HEK293 (cell line): ENCODE measurements around the gene LILRB5.
"Not testable (repeated sequence)": the region's sequence is repeated elsewhere in the genome, so short reads cannot be mapped to it uniquely, and the experiment has no call there.

Experiments
- CTCF ChIA-PET: fragments of 350-600 bp; formaldehyde crosslinking; extraction: SDS; loops from one replicate; lab custom pipeline; 2021; ENCODE audit warnings: antibody characterized with exemption; lab: Yijun Ruan, JAX
- POLR2A ChIA-PET: fragments of 300-600 bp; formaldehyde crosslinking; extraction: SDS; loops from one replicate; lab custom pipeline; 2020; ENCODE audit warnings: antibody characterized with exemption, inconsistent platforms; lab: Yijun Ruan, JAX
- H3K27ac ChIP-seq: fragments of 200-500 bp; sonication (Bioruptor generic); 2 replicates; pipeline ENCODE4 v1.5.1; 2014; ENCODE audit warnings: low read depth, low read length, control low read depth, inconsistent platforms; ENCODE audit errors: extremely low read depth
- H3K36me3 ChIP-seq, 2 experiments: fragments of 200-500 bp in 1 of 2; sonication (Bioruptor generic) in 1 of 2; 1 replicate in 1 of 2; 2 replicates in 1 of 2; pipeline ENCODE4 v1.5.1; 2014 to 2017; ENCODE audit warnings: inconsistent platforms in 2 of 2, low read length in 2 of 2; ENCODE audit not compliant: control insufficient read depth in 2 of 2, insufficient read depth in 1 of 2
- H3K4me1 ChIP-seq: fragments of 200-500 bp; sonication (Bioruptor generic); 2 replicates; pipeline ENCODE4 v1.5.1; 2014; ENCODE audit warnings: mild to moderate bottlenecking, low read length, inconsistent platforms; ENCODE audit not compliant: control insufficient read depth, insufficient read depth
- H3K4me3 ChIP-seq: 2 replicates; pipeline ENCODE4 v1.5.1; 2011; ENCODE audit warnings: low read depth, mild to moderate bottlenecking, control low read depth, low read length, moderate library complexity
- H3K9me3 ChIP-seq: fragments of 200-500 bp; sonication (Bioruptor generic); 2 replicates; pipeline ENCODE4 v1.5.1; 2014; ENCODE audit warnings: low read depth, low read length, inconsistent platforms; ENCODE audit not compliant: control insufficient read depth, insufficient read depth
- HOXC10 ChIP-seq: sonication (generic); formaldehyde crosslinking; IDR thresholded peaks from 2 replicates; pipeline ENCODE4 v1.8.1; 2023; ENCODE audit warnings: mild to moderate bottlenecking, missing genetic modification reagents
- KLF16 ChIP-seq: fragments of 450-650 bp; formaldehyde crosslinking; IDR thresholded peaks from 2 replicates; pipeline ENCODE4 v1.5.1; 2017; ENCODE audit warnings: missing biosample characterization, missing genetic modification characterization
- KLF7 ChIP-seq: fragments of 450-650 bp; formaldehyde crosslinking; IDR thresholded peaks from 2 replicates; pipeline ENCODE4 v1.5.1; 2016; ENCODE audit warnings: missing biosample characterization, missing genetic modification characterization, borderline replicate concordance
- PATZ1 ChIP-seq: fragments of 450-650 bp; formaldehyde crosslinking; IDR thresholded peaks from 2 replicates; pipeline ENCODE4 v1.5.1; 2016; ENCODE audit warnings: missing biosample characterization, missing genetic modification characterization
- PRDM1 ChIP-seq: fragments of 450-650 bp; formaldehyde crosslinking; IDR thresholded peaks from 2 replicates; pipeline ENCODE4; 2016; ENCODE audit warnings: missing biosample characterization, missing genetic modification characterization
- REPIN1 ChIP-seq: fragments of 450-650 bp; formaldehyde crosslinking; IDR thresholded peaks from 2 replicates; pipeline ENCODE4 v1.5.1; 2017; ENCODE audit warnings: missing biosample characterization, missing genetic modification characterization, low read depth
- TRIM28 ChIP-seq: IDR thresholded peaks from 2 replicates; pipeline ENCODE4 v1.6.1; 2011; ENCODE audit warnings: low read length, control low read depth, borderline replicate concordance
- ZBTB17 ChIP-seq: fragments of 450-650 bp; formaldehyde crosslinking; IDR thresholded peaks from 2 replicates; pipeline ENCODE4 v1.5.1; 2016; ENCODE audit warnings: missing biosample characterization, missing genetic modification characterization
- ZBTB6 ChIP-seq: fragments of 450-650 bp; formaldehyde crosslinking; IDR thresholded peaks from 2 replicates; pipeline ENCODE4 v1.5.1; 2017; ENCODE audit warnings: missing biosample characterization, missing genetic modification characterization
- ZNF18 ChIP-seq: fragments of 450-650 bp; formaldehyde crosslinking; IDR thresholded peaks from 2 replicates; pipeline ENCODE4 v1.5.1; 2016; ENCODE audit warnings: missing biosample characterization, missing genetic modification characterization
- ZNF184 ChIP-seq: fragments of 450-650 bp; IDR thresholded peaks from 2 replicates; pipeline ENCODE4 v1.5.1; 2018; ENCODE audit warnings: missing biosample characterization, mild to moderate bottlenecking, missing genetic modification characterization
- ZNF221 ChIP-seq: fragments of 450-650 bp; formaldehyde crosslinking; IDR thresholded peaks from 2 replicates; pipeline ENCODE4 v1.5.1; 2017; ENCODE audit warnings: missing biosample characterization, missing genetic modification characterization, borderline replicate concordance
- ZNF223 ChIP-seq: fragments of 450-650 bp; formaldehyde crosslinking; IDR thresholded peaks from 2 replicates; pipeline ENCODE4 v1.5.1; 2016; ENCODE audit warnings: missing biosample characterization, missing genetic modification characterization
- ZNF26 ChIP-seq: fragments of 450-650 bp; formaldehyde crosslinking; IDR thresholded peaks from 2 replicates; pipeline ENCODE4 v1.5.1; 2016; ENCODE audit warnings: missing biosample characterization, missing genetic modification characterization
- ZNF423 ChIP-seq: fragments of 450-650 bp; formaldehyde crosslinking; IDR thresholded peaks from 2 replicates; pipeline ENCODE4 v1.5.1; 2016; ENCODE audit warnings: missing biosample characterization, missing genetic modification characterization
- ZNF530 ChIP-seq: fragments of 450-650 bp; formaldehyde crosslinking; IDR thresholded peaks from 2 replicates; pipeline ENCODE4 v1.5.1; 2016; ENCODE audit warnings: low read depth, missing biosample characterization, missing genetic modification characterization
- ZNF600 ChIP-seq: fragments of 450-650 bp; formaldehyde crosslinking; IDR thresholded peaks from 2 replicates; pipeline ENCODE4 v1.5.1; 2016; ENCODE audit warnings: missing biosample characterization, missing genetic modification characterization
- ZNF624 ChIP-seq: fragments of 450-650 bp; formaldehyde crosslinking; IDR thresholded peaks from 2 replicates; pipeline ENCODE4 v1.5.1; 2017; ENCODE audit warnings: missing biosample characterization, missing genetic modification characterization
- ZNF701 ChIP-seq: fragments of 450-650 bp; formaldehyde crosslinking; IDR thresholded peaks from 2 replicates; pipeline ENCODE4 v1.5.1; 2016; ENCODE audit warnings: missing biosample characterization, missing genetic modification characterization
- ZSCAN18 ChIP-seq: fragments of 450-650 bp; formaldehyde crosslinking; IDR thresholded peaks from 2 replicates; pipeline ENCODE4 v1.5.1; 2016; ENCODE audit warnings: missing biosample characterization, missing genetic modification characterization
- ZXDB ChIP-seq: fragments of 450-650 bp; formaldehyde crosslinking; IDR thresholded peaks from 2 replicates; pipeline ENCODE4 v1.5.1; 2016; ENCODE audit warnings: missing biosample characterization, missing genetic modification characterization

LILRB5 gene

GRCh38 chr19:54207676-54207982 lies 49.4 kb downstream of the LILRB5 start:
- POLR2A ChIA-PET: interaction anchor here (1.1 to 9.1 kb wide), 3 partner anchors 8 to 71 kb away, joined by 6 to 152 read pairs (median 7); partner anchors contain the start of genes CNOT3, MBOAT7 and TSEN34

GRCh38 chr19:54207193-54207592 lies 49.9 kb downstream of the LILRB5 start:
- POLR2A ChIA-PET: interaction anchor here (1.1 to 9.1 kb wide), 2 partner anchors 8 to 17 kb away, joined by 7 to 152 read pairs; partner anchors contain the start of genes MBOAT7 and TSEN34
- Histone ChIP-seq H3K36me3 (peaks cover 48 to 72% of the 10 kb centered on the region in 2 experiments), H3K4me1 (peaks cover 29% of the 10 kb centered on the region)
- not testable (repeated sequence) for H3K9me3 ChIP-seq, H3K4me3 ChIP-seq, H3K27ac ChIP-seq
- CTCF ChIA-PET: interaction anchor here (0.5 to 1.3 kb wide), 2 partner anchors 18 to 60 kb away, joined by 3 to 4 read pairs; partner anchors contain the start of gene MBOAT7

More at GRCh38 chr19:54207676-54207982, 49.4 kb downstream of the LILRB5 start:
- Histone ChIP-seq H3K36me3 (peaks cover 44 to 68% of the 10 kb centered on the region in 2 experiments), H3K4me3 (no peak overlapping the region), H3K27ac (no peak overlapping the region; the same call in 1 of the 2 replicates), H3K9me3 (no peaks in the 10 kb centered on the region), H3K4me1 (peaks cover 26% of the 10 kb centered on the region)
- no peak for TF ChIP-seq PRDM1 (tag by site-specific recombination)
- no peak for TF ChIP-seq ZNF18 (tag by site-specific recombination)
- no peak for TF ChIP-seq ZNF423 (tag by site-specific recombination)
- no peak for TF ChIP-seq ZXDB (tag by site-specific recombination)
- no peak for TF ChIP-seq ZNF184 (tag by site-specific recombination)
- no peak for TF ChIP-seq ZNF701 (tag by site-specific recombination)
- TF ChIP-seq ZNF26 (tag by site-specific recombination): no peak
- TF ChIP-seq KLF16: no peak
- TF ChIP-seq ZNF221 (tag by site-specific recombination): no peak
- no peak for TF ChIP-seq PATZ1
- no peak for TF ChIP-seq KLF7 (tag by site-specific recombination)
- no peak for TF ChIP-seq ZBTB17 (tag by site-specific recombination)
- CTCF ChIA-PET: interaction anchor here (0.5 to 1.3 kb wide), 3 partner anchors 18 to 398 kb away, joined by 3 to 4 read pairs (median 3); partner anchors contain the start of gene MBOAT7

GRCh38 chr19:54206831-54207177 lies 50.3 kb downstream of the LILRB5 start:
- no peaks in the 10 kb centered on the region for H3K9me3 ChIP-seq
- TF ChIP-seq HOXC10 (CRISPR knock-in tag) (no peak), REPIN1 (tag by site-specific recombination) (no peak), ZBTB6 (tag by site-specific recombination) (no peak), TRIM28 (no peak), ZNF221 (tag by site-specific recombination) (no peak), ZNF624 (tag by site-specific recombination) (no peak), ZNF600 (tag by site-specific recombination) (no peak), ZNF223 (no peak), ZSCAN18 (tag by site-specific recombination) (no peak), ZNF530 (tag by site-specific recombination) (no peak)
- CTCF ChIA-PET: interaction anchor here (1.7 kb wide), 1 partner anchor 61 kb away, joined by 7 read pairs; no protein-coding TSS in a partner anchor
- no peak overlapping the region for H3K4me3 ChIP-seq
- POLR2A ChIA-PET: interaction anchor here (1.3 to 9.1 kb wide), 2 partner anchors 12 to 16 kb away, joined by 3 to 152 read pairs; partner anchors contain the start of genes MBOAT7 and TSEN34
- peaks cover 52 to 76% of the 10 kb centered on the region in 2 experiments for H3K36me3 ChIP-seq
- H3K27ac ChIP-seq: no peak overlapping the region
- H3K4me1 ChIP-seq: peaks cover 33% of the 10 kb centered on the region
